H1 (cell line): ENCODE measurements around the gene TAS2R3. TPM values are rescaled to one million over a fixed set of nuclear protein-coding genes. Genes with fewer than 3 reads are reported as not detected.

Experiments used
- polyA plus RNA-seq, 7 experiments: library from polyadenylated mRNA; depleted of rRNA in 3 of 7; stranded (reverse) in 5 of 7; unstranded in 2 of 7; fragments of >200 nt in 5 of 7; fragments of 200-250 nt in 2 of 7; gene quantifications; 1 replicate in 5 of 7; 2 replicates in 1 of 7; 4 replicates in 1 of 7; pipeline versions ENCODE4 v1.2.1 to v1.2.3, GENCODE V29; 2011 to 2013; ENCODE audit warnings: missing spikeins in 2 of 7, mixed read lengths in 2 of 7
- small RNA-seq: library from polyadenylated mRNA; stranded (forward); fragments of <200 nt; extraction: miRNeasy Mini kit (QIAGEN cat#:217004); gene quantifications from one replicate; pipeline ENCODE3, GENCODE V24; 2013; ENCODE audit not compliant: insufficient read depth
- total RNA-seq: library from RNA; stranded (reverse); fragmentation: NEBNext Ultra II Directional; extraction: Animal tissue kit (Norgen Biotek cat#: 25700); gene quantifications from 2 replicates; pipeline ENCODE4 v1.2.1, GENCODE V29; 2021

TAS2R3 gene
- total and polyA plus RNA-seq, 2 of the 8 experiments (the other 6 are each of a cell fraction or from before 2014, with no cell fraction given) = 0.48 to 0.99 TPM

Small RNA genes lying within 50 kb of the gene (small RNA-seq; reads per million reads assigned to genes)
- gene RNU1-82P = not detected

Other genes starting within 250 kb of the TAS2R3 start
- 30.0 and 34.0 TPM in 2 replicates for gene AGK, start 212.7 kb upstream of the TAS2R3 start, total RNA-seq
- gene AGK, start 212.7 kb upstream of the TAS2R3 start, polyA plus RNA-seq (2011; rRNA removed) = 19.9 and 25.8 TPM in 2 replicates
- 26.8 and 27.1 TPM in 2 replicates for gene DENND11, start 61.9 kb upstream of the TAS2R3 start, total RNA-seq
- 8.0 and 9.3 TPM in 2 replicates for gene DENND11, start 61.9 kb upstream of the TAS2R3 start, polyA plus RNA-seq (2011; rRNA removed)
- gene WEE2, start 55.7 kb upstream of the TAS2R3 start, total RNA-seq = not detected in 2 replicates
- gene WEE2, start 55.7 kb upstream of the TAS2R3 start, polyA plus RNA-seq (2011; rRNA removed) = 0.02 TPM in 1 of 2 replicates, not detected in the other
- gene SSBP1, start 25.7 kb upstream of the TAS2R3 start, total RNA-seq = 254 and 259 TPM in 2 replicates
- gene SSBP1, start 25.7 kb upstream of the TAS2R3 start, polyA plus RNA-seq (2011; rRNA removed) = 65.7 and 136 TPM in 2 replicates
- gene TAS2R4, start 12.6 kb downstream of the TAS2R3 start, total RNA-seq = 1.3 TPM in 2 replicates
- 0.86 and 0.88 TPM in 2 replicates for gene TAS2R4, start 12.6 kb downstream of the TAS2R3 start, polyA plus RNA-seq (2011; rRNA removed)
- gene TAS2R5, start 26.1 kb downstream of the TAS2R3 start, total RNA-seq = 0.84 and 1.5 TPM in 2 replicates
- gene TAS2R5, start 26.1 kb downstream of the TAS2R3 start, polyA plus RNA-seq (2011; rRNA removed) = 3.9 and 6.2 TPM in 2 replicates
- not detected in 2 replicates for gene PRSS37, start 77.4 kb downstream of the TAS2R3 start, total RNA-seq
- not detected in 2 replicates for gene PRSS37, start 77.4 kb downstream of the TAS2R3 start, polyA plus RNA-seq (2011; rRNA removed)
- not detected in 2 replicates for gene OR9A4, start 152.3 kb downstream of the TAS2R3 start, total RNA-seq
- gene OR9A4, start 152.3 kb downstream of the TAS2R3 start, polyA plus RNA-seq (2011; rRNA removed) = not detected in 2 replicates
- gene CLEC5A, start 182.9 kb downstream of the TAS2R3 start, total RNA-seq = not detected in 2 replicates
- not detected in 2 replicates for gene CLEC5A, start 182.9 kb downstream of the TAS2R3 start, polyA plus RNA-seq (2011; rRNA removed)
- not detected in 2 replicates for gene TAS2R38, start 209.7 kb downstream of the TAS2R3 start, total RNA-seq
- 0.08 and 0.11 TPM in 2 replicates for gene TAS2R38, start 209.7 kb downstream of the TAS2R3 start, polyA plus RNA-seq (2011; rRNA removed)
- 0.06 TPM in 2 replicates for gene MGAM, start 231.8 kb downstream of the TAS2R3 start, total RNA-seq
- gene MGAM, start 231.8 kb downstream of the TAS2R3 start, polyA plus RNA-seq (2011; rRNA removed) = 0.03 and 0.05 TPM in 2 replicates